HepG2 (cell line): ENCODE measurements around the gene ZNF189. TPM values are rescaled to one million over a fixed set of nuclear protein-coding genes. Genes with fewer than 3 reads are reported as not detected.

Source experiments
- ATAC-seq: fragments of 200-7000 bp; cut with Tn5 transposase; 3 replicates; pipeline ENCODE4 v1.9.1; 2020; ENCODE audit warnings: mild to moderate bottlenecking, moderate library complexity
- BruUV-seq: library from RNA; stranded (reverse); fragments of 400-500 nt; replicated peaks from 2 replicates; lab custom pipeline; 2021; lab: Mats Ljungman, UMichigan
- CTCF ChIA-PET: fragments of 300-600 bp; formaldehyde crosslinking; extraction: SDS; loops from one replicate; lab custom pipeline; 2021; ENCODE audit warnings: low total read pairs, inconsistent platforms, low intra/inter-chr PET ratio; lab: Yijun Ruan, JAX
- POLR2A ChIA-PET: fragments of 350-600 bp; sonication (Branson Sonifier 250); formaldehyde crosslinking; loops from one replicate; lab custom pipeline; 2020; ENCODE audit warnings: antibody characterized with exemption, inconsistent platforms; lab: Yijun Ruan, JAX
- DNase-seq: peaks from one replicate; pipeline ENCODE4 v3.0.0-alpha.2; 2015; ENCODE audit warnings: low spot score
- FAIRE-seq: peaks from 3 replicates; lab custom pipeline; 2011; peaks lifted over from hg19 to GRCh38; lab: Jason Lieb, UNC
- H2AFZ ChIP-seq: one replicate; pipeline ENCODE4 v1.6.1; 2011; ENCODE audit warnings: low read length, inconsistent platforms
- H3K27ac ChIP-seq: fragments of 300-600 bp; 3 replicates; pipeline ENCODE4 v1.8.0; 2011; ENCODE audit warnings: mixed run types, mild to moderate bottlenecking, mixed read lengths, low read length, inconsistent platforms; ENCODE audit not compliant: insufficient read depth; ENCODE audit errors: extremely low read length
- H3K27me3 ChIP-seq, 2 experiments: fragments of 200-600 bp in 1 of 2; 2 replicates in 1 of 2; 3 replicates in 1 of 2; pipeline versions ENCODE4 v1.6.0 to v1.8.0; 2011; ENCODE audit warnings: low read length in 2 of 2, mild to moderate bottlenecking in 2 of 2, moderate library complexity in 2 of 2, inconsistent platforms in 1 of 2; ENCODE audit not compliant: insufficient read depth in 2 of 2, control insufficient read depth in 1 of 2
- H3K36me3 ChIP-seq, 2 experiments: fragments of 200-600 bp in 1 of 2; replicated peaks in 1 of 2; 2 replicates in 1 of 2; 3 replicates in 1 of 2; pipeline versions ENCODE4 v1.5.1 to v1.8.0; 2011; ENCODE audit warnings: low read length in 2 of 2, inconsistent platforms in 1 of 2; ENCODE audit not compliant: insufficient read depth in 2 of 2, control insufficient read depth in 1 of 2
- H3K4me1 ChIP-seq: 2 replicates; pipeline ENCODE4 v1.5.1; 2012; ENCODE audit warnings: low read length, inconsistent platforms; ENCODE audit not compliant: insufficient read depth
- H3K4me2 ChIP-seq: 2 replicates; pipeline ENCODE4 v1.6.0; 2011; ENCODE audit warnings: low read depth, low read length, inconsistent platforms
- H3K4me3 ChIP-seq, 3 experiments: fragments of 200-600 bp in 1 of 3; sonication (generic), shearing (Covaris generic) in 1 of 3; replicated peaks in 1 of 3; 2 replicates each; pipeline ENCODE4 v1.5.1; 2011 to 2016; ENCODE audit warnings: low read length in 3 of 3, inconsistent platforms in 2 of 3, low read depth in 2 of 3, mild to moderate bottlenecking in 2 of 3, control low read depth in 1 of 3, mixed read lengths in 1 of 3; ENCODE audit not compliant: insufficient read depth in 1 of 3
- H3K79me2 ChIP-seq: one replicate; pipeline ENCODE4 v1.6.1; 2011; ENCODE audit warnings: low read length, inconsistent platforms; ENCODE audit not compliant: insufficient read depth
- H3K9ac ChIP-seq: 2 replicates; pipeline ENCODE4 v1.6.0; 2011; ENCODE audit warnings: mild to moderate bottlenecking, low read depth, low read length, inconsistent platforms; ENCODE audit not compliant: insufficient read depth
- H3K9me3 ChIP-seq: 2 replicates; pipeline ENCODE4 v1.5.1; 2012; ENCODE audit warnings: mild to moderate bottlenecking, low read length
- H4K20me1 ChIP-seq: 2 replicates; pipeline ENCODE4 v1.6.0; 2011; ENCODE audit warnings: inconsistent platforms, mild to moderate bottlenecking, low read length, moderate library complexity; ENCODE audit not compliant: insufficient read depth
- AGO2 ChIP-seq: fragments of 200-400 bp; formaldehyde crosslinking; optimal IDR thresholded peaks from 2 replicates; pipeline ENCODE3; 2017; ENCODE audit warnings: mild to moderate bottlenecking, low read depth, low read length, moderate library complexity
- MLLT10 ChIP-seq: sonication (generic); formaldehyde crosslinking; IDR thresholded peaks from 2 replicates; pipeline ENCODE4 v1.4.0; 2020; ENCODE audit warnings: missing genetic modification reagents
- PAWR ChIP-seq: sonication (generic); formaldehyde crosslinking; IDR thresholded peaks from 2 replicates; pipeline ENCODE4 v1.4.0; 2020; ENCODE audit warnings: missing genetic modification reagents, mild to moderate bottlenecking, borderline replicate concordance
- RBFOX2 ChIP-seq: fragments of 200-400 bp; formaldehyde crosslinking; IDR thresholded peaks from 2 replicates; pipeline ENCODE4 v1.6.1; 2017; ENCODE audit warnings: low read depth, mild to moderate bottlenecking, low read length
- ZNF274 ChIP-seq: sonication (generic); formaldehyde crosslinking; IDR thresholded peaks from 2 replicates; pipeline ENCODE4 v1.5.1; 2020; ENCODE audit warnings: mild to moderate bottlenecking, missing genetic modification reagents
- WGBS: methylation state at CpG from one replicate; pipeline ENCODE4 v1.1.6; 2017; ENCODE audit warnings: low lambda C conversion rate; 5-methylcytosine and 5-hydroxymethylcytosine counted together
- in situ Hi-C: cut with HindIII; loops from 2 replicates; pipeline ENCODE4 v1.10.0; 2017; ENCODE audit warnings: low pct_unique_long_range_greater_than_20kb; ENCODE audit not compliant: extremely low pct_ligation_motif_present
- intact Hi-C: fragments of 100-400 bp; cut with micrococcal nuclease; formaldehyde crosslinking; loops from one replicate; pipeline ENCODE4 v1.10.0; 2022; ENCODE audit not compliant: unreplicated experiment
- polyA plus RNA-seq, 8 experiments: library from polyadenylated mRNA; depleted of rRNA in 3 of 8; stranded (reverse) in 7 of 8; unstranded in 1 of 8; fragments of >200 nt; fragmentation: Illumina TruSeq in 4 of 8; extraction: Trizol in 4 of 8; gene quantifications; 2 replicates each; pipeline versions ENCODE4 v1.2.1 to v1.2.3, GENCODE V29; 2011 to 2016; ENCODE audit warnings: low read depth in 4 of 8, missing spikeins in 1 of 8, mixed read lengths in 1 of 8; ENCODE audit not compliant: insufficient read depth in 1 of 8
- total RNA-seq, 5 experiments: library from RNA; depleted of rRNA; stranded (reverse); fragments of >200 nt; fragmentation: Illumina TruSeq; extraction: Trizol; gene quantifications; 2 replicates each; pipeline ENCODE4 v1.2.3, GENCODE V29; 2016; ENCODE audit warnings: low read depth in 1 of 5
- TF ChIP-seq, protein P1 (sequence below): sonication (generic); formaldehyde crosslinking; IDR thresholded peaks from 2 replicates; pipeline ENCODE4 v1.4.0; 2020; ENCODE audit warnings: mild to moderate bottlenecking, missing genetic modification reagents, borderline replicate concordance
- TF ChIP-seq, protein P2 (sequence below): sonication (generic); formaldehyde crosslinking; IDR thresholded peaks from 2 replicates; pipeline ENCODE4 v1.4.0; 2020; ENCODE audit warnings: low read depth, mild to moderate bottlenecking, missing genetic modification reagents
- TF ChIP-seq, protein P3 (sequence below): sonication (generic); formaldehyde crosslinking; IDR thresholded peaks from 2 replicates; pipeline ENCODE4 v1.4.0; 2020; ENCODE audit warnings: missing genetic modification reagents, borderline replicate concordance
- TF ChIP-seq, protein P4 (sequence below): sonication (generic); formaldehyde crosslinking; IDR thresholded peaks from 2 replicates; pipeline ENCODE4 v1.5.0; 2020; ENCODE audit warnings: mild to moderate bottlenecking, missing genetic modification reagents
- TF ChIP-seq, protein P5 (sequence below): sonication (generic); formaldehyde crosslinking; IDR thresholded peaks from 2 replicates; pipeline ENCODE4 v1.4.0; 2020; ENCODE audit warnings: mild to moderate bottlenecking, missing genetic modification reagents

ZNF189 gene
- total and polyA plus RNA-seq, 2 of the 13 experiments (the other 11 are each of a cell fraction or from before 2014, with no cell fraction given) = 8.4 to 50.0 TPM

DNA sequence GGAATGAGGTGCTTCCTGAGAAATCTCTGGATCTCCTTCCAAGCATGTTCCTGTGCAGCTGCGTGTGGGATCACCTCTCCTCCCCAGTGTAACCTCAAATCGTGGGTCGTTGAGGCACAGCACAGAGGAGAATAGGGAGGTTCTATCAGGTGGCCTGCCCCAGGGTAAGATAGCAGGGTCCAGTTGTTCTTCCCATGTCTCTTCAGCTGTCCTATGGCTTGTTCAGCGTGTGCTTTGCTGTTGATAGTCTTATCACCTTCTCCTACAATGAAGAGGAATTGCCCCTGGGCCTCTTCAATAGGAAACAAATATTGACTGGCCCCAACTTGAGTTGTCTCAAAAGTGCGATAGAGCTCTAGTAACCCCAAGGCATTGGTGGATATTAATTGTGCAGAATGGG, 36.2 kb upstream of the ZNF189 start:
- no peaks in the 10 kb centered on the region for H4K20me1 ChIP-seq
- no peak for DNase-seq
- H3K4me3 ChIP-seq = no peak overlapping the region
- POLR2A ChIA-PET = interaction anchor here (0.7 to 3.2 kb wide), 2 partner anchors 8 to 38 kb away, joined by 3 to 21 read pairs; no protein-coding TSS in a partner anchor
- intact Hi-C loops (no loop called here), in situ Hi-C loops (no loop called here)
- no peaks in the 10 kb centered on the region for H3K79me2 ChIP-seq
- CTCF ChIA-PET = no interaction called here
- no peaks in the 10 kb centered on the region for H3K27me3 ChIP-seq
- 98% methylated on average over 5 of the region's 5 CpGs for WGBS
- no TSS peak for BruUV-seq
- H3K27ac ChIP-seq = no peak overlapping the region
- no peak overlapping the region for H3K9ac ChIP-seq
- no peak for FAIRE-seq
- H3K36me3 ChIP-seq = no peaks in the 10 kb centered on the region
- H3K4me1 ChIP-seq = peaks cover 76% of the 10 kb centered on the region
- H2AFZ ChIP-seq = no peak overlapping the region
- no peaks in the 10 kb centered on the region for H3K9me3 ChIP-seq
- ATAC-seq = no peak
- no peak overlapping the region for H3K4me2 ChIP-seq
- TF ChIP-seq, protein P1, sequence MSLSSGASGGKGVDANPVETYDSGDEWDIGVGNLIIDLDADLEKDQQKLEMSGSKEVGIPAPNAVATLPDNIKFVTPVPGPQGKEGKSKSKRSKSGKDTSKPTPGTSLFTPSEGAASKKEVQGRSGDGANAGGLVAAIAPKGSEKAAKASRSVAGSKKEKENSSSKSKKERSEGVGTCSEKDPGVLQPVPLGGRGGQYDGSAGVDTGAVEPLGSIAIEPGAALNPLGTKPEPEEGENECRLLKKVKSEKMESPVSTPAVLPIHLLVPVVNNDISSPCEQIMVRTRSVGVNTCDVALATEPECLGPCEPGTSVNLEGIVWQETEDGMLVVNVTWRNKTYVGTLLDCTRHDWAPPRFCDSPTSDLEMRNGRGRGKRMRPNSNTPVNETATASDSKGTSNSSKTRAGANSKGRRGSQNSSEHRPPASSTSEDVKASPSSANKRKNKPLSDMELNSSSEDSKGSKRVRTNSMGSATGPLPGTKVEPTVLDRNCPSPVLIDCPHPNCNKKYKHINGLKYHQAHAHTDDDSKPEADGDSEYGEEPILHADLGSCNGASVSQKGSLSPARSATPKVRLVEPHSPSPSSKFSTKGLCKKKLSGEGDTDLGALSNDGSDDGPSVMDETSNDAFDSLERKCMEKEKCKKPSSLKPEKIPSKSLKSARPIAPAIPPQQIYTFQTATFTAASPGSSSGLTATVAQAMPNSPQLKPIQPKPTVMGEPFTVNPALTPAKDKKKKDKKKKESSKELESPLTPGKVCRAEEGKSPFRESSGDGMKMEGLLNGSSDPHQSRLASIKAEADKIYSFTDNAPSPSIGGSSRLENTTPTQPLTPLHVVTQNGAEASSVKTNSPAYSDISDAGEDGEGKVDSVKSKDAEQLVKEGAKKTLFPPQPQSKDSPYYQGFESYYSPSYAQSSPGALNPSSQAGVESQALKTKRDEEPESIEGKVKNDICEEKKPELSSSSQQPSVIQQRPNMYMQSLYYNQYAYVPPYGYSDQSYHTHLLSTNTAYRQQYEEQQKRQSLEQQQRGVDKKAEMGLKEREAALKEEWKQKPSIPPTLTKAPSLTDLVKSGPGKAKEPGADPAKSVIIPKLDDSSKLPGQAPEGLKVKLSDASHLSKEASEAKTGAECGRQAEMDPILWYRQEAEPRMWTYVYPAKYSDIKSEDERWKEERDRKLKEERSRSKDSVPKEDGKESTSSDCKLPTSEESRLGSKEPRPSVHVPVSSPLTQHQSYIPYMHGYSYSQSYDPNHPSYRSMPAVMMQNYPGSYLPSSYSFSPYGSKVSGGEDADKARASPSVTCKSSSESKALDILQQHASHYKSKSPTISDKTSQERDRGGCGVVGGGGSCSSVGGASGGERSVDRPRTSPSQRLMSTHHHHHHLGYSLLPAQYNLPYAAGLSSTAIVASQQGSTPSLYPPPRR = no peak
- TF ChIP-seq, protein P2, sequence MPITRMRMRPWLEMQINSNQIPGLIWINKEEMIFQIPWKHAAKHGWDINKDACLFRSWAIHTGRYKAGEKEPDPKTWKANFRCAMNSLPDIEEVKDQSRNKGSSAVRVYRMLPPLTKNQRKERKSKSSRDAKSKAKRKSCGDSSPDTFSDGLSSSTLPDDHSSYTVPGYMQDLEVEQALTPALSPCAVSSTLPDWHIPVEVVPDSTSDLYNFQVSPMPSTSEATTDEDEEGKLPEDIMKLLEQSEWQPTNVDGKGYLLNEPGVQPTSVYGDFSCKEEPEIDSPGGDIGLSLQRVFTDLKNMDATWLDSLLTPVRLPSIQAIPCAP (CRISPR knock-in tag) = no peak
- TF ChIP-seq, protein P3, sequence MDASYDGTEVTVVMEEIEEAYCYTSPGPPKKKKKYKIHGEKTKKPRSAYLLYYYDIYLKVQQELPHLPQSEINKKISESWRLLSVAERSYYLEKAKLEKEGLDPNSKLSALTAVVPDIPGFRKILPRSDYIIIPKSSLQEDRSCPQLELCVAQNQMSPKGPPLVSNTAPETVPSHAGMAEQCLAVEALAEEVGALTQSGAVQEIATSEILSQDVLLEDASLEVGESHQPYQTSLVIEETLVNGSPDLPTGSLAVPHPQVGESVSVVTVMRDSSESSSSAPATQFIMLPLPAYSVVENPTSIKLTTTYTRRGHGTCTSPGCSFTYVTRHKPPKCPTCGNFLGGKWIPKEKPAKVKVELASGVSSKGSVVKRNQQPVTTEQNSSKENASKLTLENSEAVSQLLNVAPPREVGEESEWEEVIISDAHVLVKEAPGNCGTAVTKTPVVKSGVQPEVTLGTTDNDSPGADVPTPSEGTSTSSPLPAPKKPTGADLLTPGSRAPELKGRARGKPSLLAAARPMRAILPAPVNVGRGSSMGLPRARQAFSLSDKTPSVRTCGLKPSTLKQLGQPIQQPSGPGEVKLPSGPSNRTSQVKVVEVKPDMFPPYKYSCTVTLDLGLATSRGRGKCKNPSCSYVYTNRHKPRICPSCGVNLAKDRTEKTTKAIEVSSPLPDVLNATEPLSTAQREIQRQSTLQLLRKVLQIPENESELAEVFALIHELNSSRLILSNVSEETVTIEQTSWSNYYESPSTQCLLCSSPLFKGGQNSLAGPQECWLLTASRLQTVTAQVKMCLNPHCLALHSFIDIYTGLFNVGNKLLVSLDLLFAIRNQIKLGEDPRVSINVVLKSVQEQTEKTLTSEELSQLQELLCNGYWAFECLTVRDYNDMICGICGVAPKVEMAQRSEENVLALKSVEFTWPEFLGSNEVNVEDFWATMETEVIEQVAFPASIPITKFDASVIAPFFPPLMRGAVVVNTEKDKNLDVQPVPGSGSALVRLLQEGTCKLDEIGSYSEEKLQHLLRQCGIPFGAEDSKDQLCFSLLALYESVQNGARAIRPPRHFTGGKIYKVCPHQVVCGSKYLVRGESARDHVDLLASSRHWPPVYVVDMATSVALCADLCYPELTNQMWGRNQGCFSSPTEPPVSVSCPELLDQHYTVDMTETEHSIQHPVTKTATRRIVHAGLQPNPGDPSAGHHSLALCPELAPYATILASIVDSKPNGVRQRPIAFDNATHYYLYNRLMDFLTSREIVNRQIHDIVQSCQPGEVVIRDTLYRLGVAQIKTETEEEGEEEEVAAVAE (CRISPR knock-in tag) = no peak
- TF ChIP-seq, protein P4, sequence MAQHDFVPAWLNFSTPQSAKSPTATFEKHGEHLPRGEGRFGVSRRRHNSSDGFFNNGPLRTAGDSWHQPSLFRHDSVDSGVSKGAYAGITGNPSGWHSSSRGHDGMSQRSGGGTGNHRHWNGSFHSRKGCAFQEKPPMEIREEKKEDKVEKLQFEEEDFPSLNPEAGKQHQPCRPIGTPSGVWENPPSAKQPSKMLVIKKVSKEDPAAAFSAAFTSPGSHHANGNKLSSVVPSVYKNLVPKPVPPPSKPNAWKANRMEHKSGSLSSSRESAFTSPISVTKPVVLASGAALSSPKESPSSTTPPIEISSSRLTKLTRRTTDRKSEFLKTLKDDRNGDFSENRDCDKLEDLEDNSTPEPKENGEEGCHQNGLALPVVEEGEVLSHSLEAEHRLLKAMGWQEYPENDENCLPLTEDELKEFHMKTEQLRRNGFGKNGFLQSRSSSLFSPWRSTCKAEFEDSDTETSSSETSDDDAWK (CRISPR knock-in tag) = no peak
- no peak for TF ChIP-seq RBFOX2
- TF ChIP-seq PAWR (CRISPR knock-in tag) = no peak
- TF ChIP-seq AGO2 = no peak
- no peak for TF ChIP-seq ZNF274 (CRISPR knock-in tag)
- TF ChIP-seq, protein P5, sequence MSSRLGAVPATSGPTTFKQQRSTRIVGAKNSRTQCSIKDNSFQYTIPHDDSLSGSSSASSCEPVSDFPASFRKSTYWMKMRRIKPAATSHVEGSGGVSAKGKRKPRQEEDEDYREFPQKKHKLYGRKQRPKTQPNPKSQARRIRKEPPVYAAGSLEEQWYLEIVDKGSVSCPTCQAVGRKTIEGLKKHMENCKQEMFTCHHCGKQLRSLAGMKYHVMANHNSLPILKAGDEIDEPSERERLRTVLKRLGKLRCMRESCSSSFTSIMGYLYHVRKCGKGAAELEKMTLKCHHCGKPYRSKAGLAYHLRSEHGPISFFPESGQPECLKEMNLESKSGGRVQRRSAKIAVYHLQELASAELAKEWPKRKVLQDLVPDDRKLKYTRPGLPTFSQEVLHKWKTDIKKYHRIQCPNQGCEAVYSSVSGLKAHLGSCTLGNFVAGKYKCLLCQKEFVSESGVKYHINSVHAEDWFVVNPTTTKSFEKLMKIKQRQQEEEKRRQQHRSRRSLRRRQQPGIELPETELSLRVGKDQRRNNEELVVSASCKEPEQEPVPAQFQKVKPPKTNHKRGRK = no peak
- TF ChIP-seq MLLT10 (CRISPR knock-in tag) = no peak
